ENCODE data around the gene SUGCT.

SUGCT gene

GRCh38 chr7:40447345-40447744 lies 312.5 kb downstream of the SUGCT start:
- no peaks in the 10 kb centered on the region for H3K36me3 Mint-ChIP-seq
- no peaks in the 10 kb centered on the region for H3K4me1 Mint-ChIP-seq
- H3K27ac Mint-ChIP-seq, result no peak overlapping the region
- no peaks in the 10 kb centered on the region for H3K27me3 Mint-ChIP-seq
- no peaks in the 10 kb centered on the region for H3K9me3 Mint-ChIP-seq
- no peak overlapping the region for H3K4me3 Mint-ChIP-seq

DNA sequence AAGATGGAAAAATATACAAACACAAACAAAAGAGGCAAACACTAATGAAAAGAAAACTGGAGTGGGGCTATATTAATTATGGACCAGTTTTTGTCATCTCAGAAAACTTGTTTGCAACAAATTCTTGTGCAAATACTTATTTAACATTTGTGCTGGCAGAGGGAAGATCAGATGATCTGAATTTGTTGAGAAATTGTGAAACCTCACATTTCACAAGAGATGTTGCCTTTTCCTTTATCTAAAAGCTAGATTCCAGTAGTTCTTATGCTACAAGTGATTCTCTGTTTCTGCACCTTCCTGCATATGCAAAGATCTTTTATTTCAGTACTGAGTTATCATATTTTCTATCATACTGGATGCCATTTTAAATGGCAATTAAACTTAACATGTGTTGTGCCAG lies 320.7 kb downstream of the SUGCT start:
- Mint-ChIP-seq H3K4me1 (no peaks in the 10 kb centered on the region), H3K27ac (no peak overlapping the region), H3K27me3 (no peaks in the 10 kb centered on the region), H3K4me3 (no peak overlapping the region), H3K9me3 (no peaks in the 10 kb centered on the region), H3K36me3 (no peaks in the 10 kb centered on the region)

GRCh38 chr7:40457776-40458480 lies 323.1 kb downstream of the SUGCT start:
- Mint-ChIP-seq H3K36me3 (no peaks in the 10 kb centered on the region), H3K27me3 (no peaks in the 10 kb centered on the region), H3K4me3 (no peak overlapping the region), H3K4me1 (no peaks in the 10 kb centered on the region), H3K9me3 (no peaks in the 10 kb centered on the region), H3K27ac (no peak overlapping the region)

GRCh38 chr7:40463446-40463845 lies 328.6 kb downstream of the SUGCT start:
- H3K4me1 Mint-ChIP-seq, result no peaks in the 10 kb centered on the region
- H3K4me3 Mint-ChIP-seq, result no peak overlapping the region
- no peaks in the 10 kb centered on the region for H3K27me3 Mint-ChIP-seq
- H3K27ac Mint-ChIP-seq, result no peak overlapping the region
- H3K36me3 Mint-ChIP-seq, result no peaks in the 10 kb centered on the region
- no peaks in the 10 kb centered on the region for H3K9me3 Mint-ChIP-seq

GRCh38 chr7:40468891-40469864 lies 334.4 kb downstream of the SUGCT start:
- no peaks in the 10 kb centered on the region for H3K9me3 Mint-ChIP-seq
- no peaks in the 10 kb centered on the region for H3K36me3 Mint-ChIP-seq
- no peak overlapping the region for H3K4me3 Mint-ChIP-seq
- H3K27ac Mint-ChIP-seq, result no peak overlapping the region
- H3K4me1 Mint-ChIP-seq, result no peaks in the 10 kb centered on the region
- H3K27me3 Mint-ChIP-seq, result no peaks in the 10 kb centered on the region

DNA sequence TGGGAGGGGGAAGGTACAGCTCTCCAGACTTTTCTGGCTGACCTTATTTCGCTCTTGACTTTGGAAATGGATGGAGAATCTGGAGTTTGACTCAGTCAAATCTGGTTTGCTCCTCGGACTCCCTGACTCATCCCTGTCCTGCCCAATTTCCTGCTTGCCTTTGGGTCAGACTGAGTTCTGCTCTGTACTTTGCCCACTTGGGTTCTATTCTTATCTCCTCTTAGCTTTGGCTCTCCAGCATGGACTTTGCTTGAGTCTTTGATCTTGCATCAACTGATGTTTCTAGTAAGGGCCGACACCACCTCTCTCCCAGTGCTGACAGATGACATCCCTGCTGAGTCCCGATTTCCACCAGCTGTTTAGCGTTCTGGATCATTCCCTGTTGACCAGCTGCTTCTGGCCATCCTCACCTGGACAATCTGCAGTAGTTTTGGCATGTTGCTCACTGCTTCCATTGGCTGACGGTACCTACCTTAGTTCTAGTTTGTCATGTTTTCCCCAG lies 335.3 kb downstream of the SUGCT start:
- Mint-ChIP-seq H3K4me1 (no peaks in the 10 kb centered on the region), H3K36me3 (no peaks in the 10 kb centered on the region), H3K27ac (no peak overlapping the region), H3K27me3 (no peaks in the 10 kb centered on the region), H3K4me3 (no peak overlapping the region), H3K9me3 (no peaks in the 10 kb centered on the region)

GRCh38 chr7:40470817-40471216 lies 336.0 kb downstream of the SUGCT start:
- Mint-ChIP-seq H3K27ac (no peak overlapping the region), H3K9me3 (no peaks in the 10 kb centered on the region), H3K4me3 (no peak overlapping the region), H3K27me3 (no peaks in the 10 kb centered on the region), H3K4me1 (no peaks in the 10 kb centered on the region), H3K36me3 (no peaks in the 10 kb centered on the region)

DNA sequence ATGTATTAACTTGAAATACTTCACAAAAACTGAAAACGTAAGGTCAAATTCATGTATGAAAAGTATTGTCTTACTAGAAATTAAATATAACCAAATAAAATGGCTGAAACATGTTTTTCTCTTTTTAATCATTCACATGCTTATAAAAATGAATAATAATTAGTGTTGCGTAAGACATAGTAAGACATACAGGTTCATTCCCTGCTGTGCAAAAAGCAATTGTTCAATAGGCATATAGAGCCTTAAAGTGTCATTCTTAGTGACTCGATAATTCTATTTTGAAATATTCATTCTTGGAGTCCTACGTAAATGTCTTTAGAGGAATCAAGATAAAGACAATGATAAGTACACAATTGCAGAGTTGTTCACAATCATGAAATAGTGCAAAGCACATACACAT lies 337.1 kb downstream of the SUGCT start:
- no peaks in the 10 kb centered on the region for H3K36me3 Mint-ChIP-seq
- no peak overlapping the region for H3K27ac Mint-ChIP-seq
- H3K4me3 Mint-ChIP-seq, result no peak overlapping the region
- H3K27me3 Mint-ChIP-seq, result no peaks in the 10 kb centered on the region
- no peaks in the 10 kb centered on the region for H3K9me3 Mint-ChIP-seq
- no peaks in the 10 kb centered on the region for H3K4me1 Mint-ChIP-seq

GRCh38 chr7:40474790-40475680 lies 340.2 kb downstream of the SUGCT start:
- no peaks in the 10 kb centered on the region for H3K4me1 Mint-ChIP-seq
- no peak overlapping the region for H3K27ac Mint-ChIP-seq
- H3K36me3 Mint-ChIP-seq, result no peaks in the 10 kb centered on the region
- no peak overlapping the region for H3K4me3 Mint-ChIP-seq
- no peaks in the 10 kb centered on the region for H3K27me3 Mint-ChIP-seq
- H3K9me3 Mint-ChIP-seq, result no peaks in the 10 kb centered on the region

DNA sequence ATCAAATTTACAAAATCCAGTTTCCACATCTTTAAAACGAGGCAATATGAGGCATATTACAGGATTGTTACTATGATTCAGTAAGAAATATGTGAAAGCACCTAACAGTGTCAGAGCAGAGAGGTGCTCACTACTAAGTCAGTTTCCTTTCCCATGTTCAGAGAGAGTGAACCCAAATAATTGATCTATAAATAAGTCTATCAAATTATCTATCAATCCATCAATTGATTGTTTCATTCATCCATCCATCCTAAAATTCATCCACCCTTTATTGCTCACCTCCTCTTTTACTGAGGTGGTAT lies 340.8 kb downstream of the SUGCT start:
- no peaks in the 10 kb centered on the region for H3K9me3 Mint-ChIP-seq
- H3K27me3 Mint-ChIP-seq, result no peaks in the 10 kb centered on the region
- H3K4me3 Mint-ChIP-seq, result no peak overlapping the region
- no peak overlapping the region for H3K27ac Mint-ChIP-seq
- H3K4me1 Mint-ChIP-seq, result no peaks in the 10 kb centered on the region
- no peaks in the 10 kb centered on the region for H3K36me3 Mint-ChIP-seq

GRCh38 chr7:40477094-40477493 lies 342.3 kb downstream of the SUGCT start:
- H3K27ac Mint-ChIP-seq, result no peak overlapping the region
- H3K36me3 Mint-ChIP-seq, result no peaks in the 10 kb centered on the region
- no peak overlapping the region for H3K4me3 Mint-ChIP-seq
- no peaks in the 10 kb centered on the region for H3K27me3 Mint-ChIP-seq
- no peaks in the 10 kb centered on the region for H3K9me3 Mint-ChIP-seq
- H3K4me1 Mint-ChIP-seq, result no peaks in the 10 kb centered on the region

GRCh38 chr7:40482845-40483244 lies 348.0 kb downstream of the SUGCT start:
- Mint-ChIP-seq H3K36me3 (no peaks in the 10 kb centered on the region), H3K27ac (no peak overlapping the region), H3K4me3 (no peak overlapping the region), H3K27me3 (no peaks in the 10 kb centered on the region), H3K4me1 (no peaks in the 10 kb centered on the region), H3K9me3 (no peaks in the 10 kb centered on the region)

GRCh38 chr7:40483630-40484029 lies 348.8 kb downstream of the SUGCT start:
- Mint-ChIP-seq H3K27ac (no peak overlapping the region), H3K4me3 (no peak overlapping the region), H3K27me3 (no peaks in the 10 kb centered on the region), H3K36me3 (peaks cover under 1% of the 10 kb centered on the region), H3K4me1 (no peaks in the 10 kb centered on the region), H3K9me3 (peaks cover 7% of the 10 kb centered on the region)

- peaks cover 5% of the 10 kb centered on the region for H3K27me3 Mint-ChIP-seq
- peaks cover 8% of the 10 kb centered on the region for H3K36me3 Mint-ChIP-seq
- peaks cover 13% of the 10 kb centered on the region for H3K9me3 Mint-ChIP-seq
- H3K27ac Mint-ChIP-seq, result no peak overlapping the region
- no peak overlapping the region for H3K4me3 Mint-ChIP-seq
- H3K4me1 Mint-ChIP-seq, result no peaks in the 10 kb centered on the region
Measured at GRCh38 chr7:40489844-40490602, 355.2 kb downstream of the SUGCT start.

DNA sequence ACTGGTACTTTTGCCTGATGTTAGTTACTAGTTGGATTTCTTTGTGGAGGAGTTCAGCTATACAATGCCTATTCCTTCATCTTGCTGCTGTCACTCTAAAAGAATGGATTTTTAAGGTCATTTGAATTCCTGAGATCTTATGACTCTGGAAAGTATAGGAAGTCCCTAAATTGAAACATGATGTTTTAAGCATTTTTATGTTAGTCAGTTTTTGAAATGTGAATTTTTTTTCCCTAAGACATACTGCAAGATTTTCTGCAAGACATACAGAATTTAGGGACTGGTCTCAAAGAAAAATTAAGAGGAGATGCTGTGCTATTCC lies 355.8 kb downstream of the SUGCT start:
- Mint-ChIP-seq H3K27ac (no peak overlapping the region), H3K4me3 (no peak overlapping the region), H3K9me3 (peaks cover 13% of the 10 kb centered on the region), H3K27me3 (peaks cover 5% of the 10 kb centered on the region), H3K36me3 (peaks cover 8% of the 10 kb centered on the region), H3K4me1 (no peaks in the 10 kb centered on the region)
